ENCODE data around the gene TSG101.

The TSG101 gene

DNA sequence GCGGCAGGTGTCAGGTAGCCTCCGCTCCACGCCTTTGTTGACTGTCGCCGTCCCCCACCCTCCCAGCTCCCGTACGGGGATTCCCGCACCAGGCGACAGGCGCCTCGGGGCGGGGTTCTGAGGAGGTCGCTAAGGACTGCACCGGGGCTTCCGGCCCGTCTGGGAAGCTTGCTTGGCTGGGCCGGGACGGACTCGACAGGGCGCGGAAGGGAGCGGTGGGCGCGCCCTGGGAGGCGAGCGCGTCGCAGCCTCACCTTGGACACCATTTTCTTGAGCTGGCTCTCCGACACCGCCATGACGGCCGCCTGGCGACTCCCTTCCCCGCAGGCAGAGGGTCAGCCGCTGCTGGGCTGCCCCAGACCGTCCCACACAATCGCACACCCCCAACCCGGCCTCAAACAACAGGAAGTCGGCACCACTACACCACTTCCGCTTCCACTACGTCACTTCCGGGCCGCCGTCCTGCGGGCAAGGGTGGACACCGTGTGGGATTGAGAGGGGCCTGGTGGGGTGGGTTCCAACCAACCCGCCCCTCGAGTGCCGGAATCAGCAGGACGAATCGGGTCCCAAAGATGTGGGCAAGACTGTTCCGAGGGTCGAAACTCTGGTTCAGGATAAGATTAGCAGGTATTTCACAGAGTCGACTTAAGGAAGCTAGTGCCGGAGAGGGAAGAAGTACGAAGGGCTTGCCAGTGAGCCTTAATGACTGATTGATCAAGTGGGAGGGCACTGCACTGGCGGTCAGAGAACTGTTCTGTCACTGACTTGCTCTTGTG lies at the start of gene TSG101:
Gene TSG101 (minus strand): TSS at position 422 of the 776 bp plus-strand sequence. CDS start 126 bp downstream, at position 296.
- DNase-seq = peak; percentile 51

- DNase-seq = no peak
Observed at GRCh38 chr11:18575361-18575760, 48.6 kb upstream of the TSG101 start.

DNA sequence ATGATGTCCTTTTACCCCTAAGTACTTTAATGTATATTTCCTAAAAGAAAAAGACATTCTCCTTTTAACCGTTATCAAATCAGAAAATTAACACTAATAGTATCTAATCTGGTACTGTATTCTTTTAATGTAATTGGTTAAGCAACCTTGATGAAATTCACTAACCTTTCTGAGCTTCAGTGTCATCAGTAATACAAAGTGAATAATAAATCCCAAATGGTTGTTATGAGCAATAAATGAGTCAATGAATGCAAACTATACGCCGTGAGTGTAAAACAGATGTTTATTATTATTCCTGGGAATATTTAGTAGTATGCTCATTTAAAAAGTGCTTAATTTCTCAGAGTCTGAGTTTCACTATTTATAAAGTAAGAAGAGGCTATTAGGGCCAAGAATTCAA lies 40.3 kb upstream of the TSG101 start:
- DNase-seq = no peak

DNA sequence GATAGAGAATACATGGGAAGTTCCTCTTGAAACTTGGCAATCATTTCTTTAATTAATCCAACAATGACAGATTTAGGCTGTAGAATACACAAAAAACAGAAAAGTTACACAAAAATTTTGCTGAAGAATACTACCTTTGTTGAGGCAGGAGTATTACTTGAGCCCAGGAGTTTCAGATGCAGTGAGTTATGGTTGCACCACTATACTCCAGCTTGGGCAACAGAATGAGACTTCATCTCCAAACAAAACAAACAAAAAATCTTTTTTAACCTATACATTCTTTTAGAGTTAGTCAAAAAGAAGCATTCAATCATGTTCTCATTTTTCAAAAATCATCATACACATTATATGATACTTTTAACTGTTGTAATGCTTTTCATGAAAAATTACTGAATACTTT lies 39.7 kb upstream of the TSG101 start:
- DNase-seq = no peak

GRCh38 chr11:18564149-18564548 lies 37.4 kb upstream of the TSG101 start:
- no peak for DNase-seq

DNA sequence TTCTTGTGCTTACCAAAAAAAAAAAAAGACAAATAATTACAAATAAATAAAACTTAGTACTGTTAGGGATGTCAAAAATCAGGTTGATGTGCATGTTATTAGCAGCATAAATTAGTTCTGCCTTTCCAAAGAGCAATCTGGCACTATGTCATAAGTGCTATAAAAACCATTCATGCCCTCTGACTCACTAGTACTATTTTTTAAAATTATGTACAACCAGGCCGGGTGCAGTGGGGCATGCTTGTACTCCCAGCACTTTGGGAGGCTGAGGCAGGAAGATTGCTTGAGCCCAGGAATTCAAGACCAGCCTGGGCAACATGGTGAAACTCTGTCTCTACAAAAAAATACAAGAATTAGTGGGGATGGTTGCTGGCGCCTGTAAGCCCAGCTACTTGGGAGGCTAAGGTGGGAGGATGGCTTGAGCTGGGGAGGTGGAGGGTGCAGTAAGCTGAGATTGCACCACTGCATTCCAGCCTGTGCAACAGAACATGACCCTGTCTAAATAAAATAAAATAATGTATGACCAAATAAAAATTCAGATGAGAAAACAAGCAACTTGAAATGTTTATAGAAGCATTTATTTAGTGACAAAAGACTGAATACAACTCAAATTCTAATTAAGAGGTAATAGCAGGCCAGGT lies 36.5 kb upstream of the TSG101 start:
- DNase-seq = no peak

GRCh38 chr11:18548001-18548400 lies 21.3 kb upstream of the TSG101 start:
- no peak for DNase-seq

DNA sequence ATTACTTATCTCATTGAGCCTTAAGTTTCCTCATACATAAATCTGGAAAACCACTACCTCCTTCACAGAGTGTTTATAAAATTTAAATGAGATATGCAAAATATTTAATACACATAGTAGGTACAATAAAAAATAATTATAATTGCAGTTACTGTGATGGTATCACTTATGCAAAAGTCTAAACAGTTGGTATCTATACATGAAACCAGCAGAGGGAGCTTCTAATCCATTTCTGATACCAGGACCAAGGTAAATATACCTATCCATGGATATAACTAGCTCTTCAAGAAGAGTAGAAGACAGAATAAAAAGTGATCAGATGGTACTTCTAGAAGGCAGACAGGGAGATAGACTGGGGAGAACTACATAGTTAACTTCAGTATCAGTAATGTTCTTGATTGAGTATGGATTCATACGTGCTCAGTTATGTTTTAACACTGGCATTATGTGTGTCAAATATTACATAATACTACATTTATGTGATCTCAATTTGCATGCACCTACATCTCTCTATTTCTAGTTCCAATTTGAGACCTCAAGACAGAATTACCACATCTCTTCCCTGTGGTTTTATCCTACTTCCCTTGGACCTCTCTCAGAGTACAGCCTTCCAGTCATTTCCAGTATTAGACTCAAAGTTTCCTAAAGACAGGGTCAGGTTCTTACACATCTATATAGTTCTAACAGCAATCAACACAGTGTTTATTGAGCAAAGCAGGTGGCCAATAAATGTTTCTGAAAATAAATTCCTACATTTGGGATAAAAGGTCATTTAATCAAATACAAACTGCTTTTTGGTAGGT lies 13.7 kb upstream of the TSG101 start:
- no peak for DNase-seq

- DNase-seq = no peak
Observed at GRCh38 chr11:18536209-18536608, 9.5 kb upstream of the TSG101 start.

DNA sequence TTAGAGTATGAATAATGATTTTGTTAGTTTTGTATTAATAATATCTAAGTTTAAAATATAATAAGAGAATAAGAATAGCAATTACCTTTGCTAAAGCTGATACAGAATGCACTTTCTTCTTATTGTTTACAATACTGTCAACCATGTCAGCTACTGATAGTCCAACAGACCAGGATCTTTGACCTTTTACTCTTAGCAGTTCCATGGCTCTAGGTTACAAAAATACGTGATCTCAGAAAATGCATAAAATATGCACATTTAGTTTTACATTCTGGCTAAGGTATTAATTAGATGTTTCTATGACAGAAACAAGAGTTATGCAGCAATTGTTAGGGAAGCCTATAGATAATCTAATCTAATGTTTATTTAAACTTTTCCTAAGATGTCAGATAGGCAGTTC lies 7.5 kb upstream of the TSG101 start:
- DNase-seq = no peak

- no peak for DNase-seq
Observed at GRCh38 chr11:18533365-18533764, 6.6 kb upstream of the TSG101 start.

DNA sequence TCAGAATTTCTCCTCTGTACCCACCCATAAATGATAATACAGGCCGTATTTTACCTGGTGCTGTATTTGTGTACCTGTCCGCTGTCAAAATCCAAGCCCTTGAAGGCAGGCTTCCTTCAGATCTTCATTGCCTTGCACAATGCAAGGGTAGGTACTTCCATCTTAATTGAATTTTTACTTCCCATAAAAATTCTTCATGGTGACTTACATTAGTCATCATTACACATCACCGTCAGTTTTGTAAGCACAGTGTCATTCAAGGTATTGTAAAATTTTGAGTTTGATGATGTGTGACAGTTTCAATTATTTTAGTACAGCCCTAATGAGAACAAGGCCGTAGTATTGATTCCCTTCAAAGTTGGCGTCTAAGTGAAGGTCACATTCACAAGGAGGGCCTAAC lies 770 bp upstream of the TSG101 start:
- DNase-seq = peak; percentile 2

DNA sequence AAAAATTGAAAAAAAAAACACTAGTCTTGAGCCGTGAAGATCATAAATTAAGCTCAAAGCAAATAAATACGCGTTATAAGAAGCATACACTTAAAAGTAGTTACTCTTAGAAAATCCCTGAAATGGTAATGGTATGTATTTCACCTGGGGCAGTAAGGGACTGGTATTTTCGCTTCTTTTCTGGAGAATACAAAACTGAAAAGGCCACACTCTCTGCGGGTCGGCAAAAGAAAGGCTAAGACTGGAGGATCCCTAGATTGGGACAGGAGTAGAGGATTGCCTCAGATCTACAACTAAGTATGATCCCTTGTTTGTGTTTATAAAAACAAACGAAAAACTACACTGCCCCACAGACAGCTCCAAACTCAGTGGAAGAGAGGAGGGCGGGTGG lies 617 bp downstream of the TSG101 start:
- peak; percentile 20 for DNase-seq

DNA sequence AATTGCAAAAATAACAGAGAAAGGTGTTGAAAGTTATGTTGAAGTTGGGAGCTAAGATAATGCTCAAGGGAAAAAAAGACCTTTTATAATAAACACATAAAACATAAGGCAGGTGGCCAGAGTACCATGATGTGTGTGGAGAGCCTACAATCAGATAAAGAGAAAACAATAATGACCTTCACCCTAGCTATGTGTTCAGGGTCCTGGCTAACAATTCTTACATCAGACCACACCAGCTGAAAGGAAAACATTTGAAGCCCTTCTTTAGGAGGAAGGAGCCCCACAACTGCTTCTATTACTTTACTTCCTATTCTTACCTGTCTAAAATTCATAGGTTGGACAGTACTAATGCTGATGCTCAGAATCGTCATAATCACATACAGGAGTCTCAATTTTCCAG lies 2.5 kb downstream of the TSG101 start:
- DNase-seq = no peak

DNA sequence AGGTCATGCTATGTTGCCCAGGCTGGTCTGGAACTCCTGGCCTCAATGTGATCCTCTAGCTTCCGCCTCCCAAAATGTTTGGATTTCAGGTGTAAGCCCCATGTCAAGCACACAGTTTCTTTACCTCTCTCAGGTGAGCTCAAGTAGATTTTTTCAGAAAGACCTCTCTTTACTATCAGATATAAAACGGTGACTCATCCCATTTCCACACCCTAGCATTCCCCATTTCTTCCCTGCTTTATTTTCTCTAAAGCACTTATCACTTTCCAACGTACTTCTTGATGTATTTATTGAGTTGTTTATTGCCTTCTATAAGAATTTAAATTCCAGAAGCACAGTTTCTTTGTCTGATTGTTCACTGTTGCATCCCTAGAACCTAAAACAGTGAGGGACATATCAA lies 3.7 kb downstream of the TSG101 start:
- DNase-seq = no peak

DNA sequence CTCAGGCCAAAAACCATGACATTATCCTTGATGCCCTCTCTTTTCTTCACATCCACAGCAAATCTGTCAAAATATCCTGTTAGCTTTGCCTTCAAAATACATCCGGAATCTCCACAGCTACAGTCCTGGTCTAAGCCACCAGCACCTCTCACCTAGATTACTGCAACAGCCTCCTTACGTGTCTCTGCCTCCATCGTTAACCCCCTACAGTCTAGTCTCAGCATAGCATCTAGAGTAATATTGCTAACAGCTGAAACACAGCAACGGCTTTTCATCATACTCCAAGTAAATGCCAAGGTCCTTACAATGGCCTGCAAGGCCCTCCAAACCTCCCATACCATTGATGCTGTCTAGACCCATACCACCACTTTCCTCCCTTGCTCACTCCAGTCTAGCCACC lies 4.4 kb downstream of the TSG101 start:
- DNase-seq = no peak

DNA sequence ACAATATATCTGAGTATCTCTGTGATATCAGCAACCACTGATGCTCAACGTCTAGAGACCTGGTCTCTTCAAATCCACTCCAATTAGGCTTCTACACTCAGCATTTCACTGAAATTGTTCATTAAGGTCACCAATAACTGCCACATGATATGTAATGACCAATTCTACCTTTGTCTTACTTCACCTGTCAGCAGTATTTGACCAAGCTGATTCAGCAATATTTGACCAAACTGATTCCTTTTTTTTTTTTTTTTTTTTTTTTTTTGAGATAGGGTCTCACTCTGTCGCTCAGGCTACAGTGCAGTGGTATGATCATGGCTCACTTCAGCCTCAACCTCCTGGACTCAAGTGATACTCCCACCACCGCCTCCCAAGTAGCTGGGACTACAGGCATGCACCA lies 5.6 kb downstream of the TSG101 start:
- no peak for DNase-seq

- DNase-seq = no peak
Observed at GRCh38 chr11:18502352-18502751, 24.4 kb downstream of the TSG101 start.

- DNase-seq = no peak
Observed at GRCh38 chr11:18501629-18502028, 25.1 kb downstream of the TSG101 start.

GRCh38 chr11:18498039-18498438 lies 28.7 kb downstream of the TSG101 start:
- no peak for DNase-seq

DNA sequence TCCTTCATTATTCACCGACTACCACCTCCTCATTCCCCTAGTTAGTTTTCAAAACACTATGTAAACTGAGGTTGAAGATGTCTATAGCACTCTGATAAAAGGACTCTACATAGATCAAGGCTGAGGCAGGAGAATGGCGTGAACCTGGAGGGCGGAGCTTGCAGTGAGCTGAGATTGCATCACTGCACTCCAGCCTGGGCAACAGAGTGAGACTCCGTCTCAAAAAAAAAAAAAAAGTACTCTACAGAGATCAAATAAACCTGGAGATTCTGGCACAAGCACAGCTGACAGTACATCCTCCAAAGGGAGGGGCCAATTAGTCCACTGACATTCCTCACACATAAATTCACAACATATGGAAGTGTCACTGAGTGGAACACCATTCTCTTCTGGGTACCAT lies 31.0 kb downstream of the TSG101 start:
- DNase-seq = no peak

- DNase-seq = no peak
Observed at GRCh38 chr11:18495271-18495670, 31.5 kb downstream of the TSG101 start.

- no peak for DNase-seq
Observed at GRCh38 chr11:18493310-18493709, 33.4 kb downstream of the TSG101 start.

DNA sequence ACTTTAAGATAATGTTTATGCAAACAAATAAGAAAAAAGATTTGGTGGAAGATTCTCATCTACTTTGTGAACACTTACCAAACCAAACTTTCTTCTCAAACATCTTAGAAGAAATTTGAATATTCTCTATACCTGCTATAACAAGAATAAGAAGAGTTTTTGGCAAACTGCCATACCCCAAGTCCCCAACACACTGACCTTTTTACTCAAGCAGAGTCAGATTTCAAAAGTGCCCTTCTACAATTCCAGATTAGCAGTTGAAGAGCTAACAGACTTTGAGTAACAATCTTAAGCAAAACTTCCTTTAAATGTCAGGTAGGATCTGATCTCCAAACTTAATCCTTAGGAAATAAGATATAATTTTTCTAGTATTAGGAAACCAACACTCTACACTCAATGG lies 33.9 kb downstream of the TSG101 start:
- no peak for DNase-seq
